MCF 10A (cell line): ENCODE data around the gene TENT4B. TPM values are rescaled to one million over a fixed set of nuclear protein-coding genes. Genes with fewer than 3 reads are reported as not detected.

Source experiments
- BruUV-seq: library from RNA; stranded (reverse); fragments of 400-500 nt; replicated peaks from 2 replicates; lab custom pipeline; 2021; lab: Mats Ljungman, UMichigan
- CTCF ChIA-PET: fragments of 300-600 bp; sonication (Branson Sonifier 250); formaldehyde crosslinking; extraction: SDS; loops from one replicate; lab custom pipeline; 2021; ENCODE audit warnings: antibody characterized with exemption, inconsistent platforms; lab: Yijun Ruan, JAX
- POLR2A ChIA-PET: fragments of 300-600, 350-650 bp; sonication (Branson Sonifier 250); formaldehyde crosslinking; extraction: SDS; loops from one replicate; lab custom pipeline; 2020; ENCODE audit warnings: antibody characterized with exemption, inconsistent platforms; lab: Yijun Ruan, JAX
- DNase-seq: peaks from one replicate; pipeline ENCODE4 v3.0.0-alpha.2; 2018; ENCODE audit not compliant: unreplicated experiment
- H3K27ac Mint-ChIP-seq: one replicate; pipeline ENCODE4 v1.8.0; 2022; ENCODE audit warnings: mild to moderate bottlenecking, low read depth, mixed read lengths; ENCODE audit not compliant: unreplicated experiment
- H3K27me3 Mint-ChIP-seq: one replicate; pipeline ENCODE4 v1.8.0; 2022; ENCODE audit warnings: mixed read lengths; ENCODE audit not compliant: insufficient read depth, unreplicated experiment
- H3K36me3 Mint-ChIP-seq: one replicate; pipeline ENCODE4 v1.8.0; 2022; ENCODE audit warnings: mild to moderate bottlenecking, moderate library complexity, mixed read lengths; ENCODE audit not compliant: insufficient read depth, unreplicated experiment
- H3K4me1 Mint-ChIP-seq: one replicate; pipeline ENCODE4 v1.8.0; 2022; ENCODE audit warnings: mixed read lengths; ENCODE audit not compliant: insufficient read depth, unreplicated experiment
- H3K4me3 Mint-ChIP-seq: one replicate; pipeline ENCODE4 v1.8.0; 2022; ENCODE audit warnings: mild to moderate bottlenecking, moderate library complexity, mixed read lengths; ENCODE audit not compliant: unreplicated experiment
- H3K9me3 Mint-ChIP-seq: one replicate; pipeline ENCODE4 v1.8.0; 2022; ENCODE audit warnings: mixed read lengths; ENCODE audit not compliant: unreplicated experiment
- intact Hi-C: fragments of 100-400 bp; cut with micrococcal nuclease; formaldehyde crosslinking; loops from 2 replicates; pipeline ENCODE4 v1.14.1; 2022
- total RNA-seq: library from RNA; stranded (reverse); gene quantifications from 2 replicates; pipeline ENCODE4 v1.2.3, GENCODE V29; 2022
- TF ChIP-seq, protein P1 (sequence below): fragments of 200-600 bp; IDR thresholded peaks from one replicate; pipeline ENCODE4 v1.8.0; 2022; ENCODE audit warnings: antibody characterized with exemption, mild to moderate bottlenecking; ENCODE audit not compliant: unreplicated experiment

Gene TENT4B
- total RNA-seq, 1 experiment from 2014 or later = 12.1 TPM

DNA sequence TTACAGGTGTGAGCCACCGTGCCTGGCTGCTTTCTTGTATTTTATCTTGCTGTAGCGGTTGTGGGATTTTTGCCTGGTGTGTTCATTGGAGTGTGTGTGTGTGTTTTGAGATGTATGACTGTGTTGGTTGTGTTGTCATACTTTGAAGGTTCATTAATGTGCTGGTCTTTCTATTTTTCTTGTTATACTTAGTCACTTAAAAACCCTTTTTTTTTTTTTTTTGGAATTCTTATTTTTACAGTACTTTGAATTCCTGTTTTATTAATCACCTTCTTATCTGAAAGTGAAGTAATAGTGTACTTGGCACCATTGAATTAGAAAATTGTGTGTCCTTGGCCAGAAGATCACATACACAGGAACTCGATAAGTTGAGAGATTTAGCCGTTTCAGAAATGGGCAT, 30.2 kb downstream of the TENT4B start:
- no peak for DNase-seq
- CTCF ChIA-PET = interaction anchor here (0.6 kb wide), 1 partner anchor 325 kb away, joined by 3 read pairs; no protein-coding TSS in a partner anchor
- H3K27me3 Mint-ChIP-seq = no peaks in the 10 kb centered on the region

GRCh38 chr16:50185005-50185505, 31.9 kb downstream of the TENT4B start:
- no peak overlapping the region for H3K27ac Mint-ChIP-seq
- intact Hi-C loops = no loop called here
- peaks cover 27% of the 10 kb centered on the region for H3K4me1 Mint-ChIP-seq
- H3K4me3 Mint-ChIP-seq = no peak overlapping the region
- no peaks in the 10 kb centered on the region for H3K36me3 Mint-ChIP-seq
- no TSS peak for BruUV-seq
- H3K9me3 Mint-ChIP-seq = no peaks in the 10 kb centered on the region
- DNase-seq = no peak
- CTCF ChIA-PET = no interaction called here
- TF ChIP-seq, protein P1, sequence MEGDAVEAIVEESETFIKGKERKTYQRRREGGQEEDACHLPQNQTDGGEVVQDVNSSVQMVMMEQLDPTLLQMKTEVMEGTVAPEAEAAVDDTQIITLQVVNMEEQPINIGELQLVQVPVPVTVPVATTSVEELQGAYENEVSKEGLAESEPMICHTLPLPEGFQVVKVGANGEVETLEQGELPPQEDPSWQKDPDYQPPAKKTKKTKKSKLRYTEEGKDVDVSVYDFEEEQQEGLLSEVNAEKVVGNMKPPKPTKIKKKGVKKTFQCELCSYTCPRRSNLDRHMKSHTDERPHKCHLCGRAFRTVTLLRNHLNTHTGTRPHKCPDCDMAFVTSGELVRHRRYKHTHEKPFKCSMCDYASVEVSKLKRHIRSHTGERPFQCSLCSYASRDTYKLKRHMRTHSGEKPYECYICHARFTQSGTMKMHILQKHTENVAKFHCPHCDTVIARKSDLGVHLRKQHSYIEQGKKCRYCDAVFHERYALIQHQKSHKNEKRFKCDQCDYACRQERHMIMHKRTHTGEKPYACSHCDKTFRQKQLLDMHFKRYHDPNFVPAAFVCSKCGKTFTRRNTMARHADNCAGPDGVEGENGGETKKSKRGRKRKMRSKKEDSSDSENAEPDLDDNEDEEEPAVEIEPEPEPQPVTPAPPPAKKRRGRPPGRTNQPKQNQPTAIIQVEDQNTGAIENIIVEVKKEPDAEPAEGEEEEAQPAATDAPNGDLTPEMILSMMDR = no peak
- POLR2A ChIA-PET = interaction anchor here (1.1 kb wide), 1 partner anchor 17 kb away, joined by 7 read pairs; no protein-coding TSS in a partner anchor
- H3K27me3 Mint-ChIP-seq = no peaks in the 10 kb centered on the region

More for the DNA sequence above, 30.2 kb downstream of the TENT4B start:
- Mint-ChIP-seq H3K27ac (no peak overlapping the region), H3K4me3 (no peak overlapping the region), H3K9me3 (no peaks in the 10 kb centered on the region), H3K36me3 (no peaks in the 10 kb centered on the region), H3K4me1 (peaks cover 33% of the 10 kb centered on the region)
- POLR2A ChIA-PET = no interaction called here
- intact Hi-C loops = no loop called here
- TF ChIP-seq, protein P1 = no peak
- BruUV-seq = no TSS peak

DNA sequence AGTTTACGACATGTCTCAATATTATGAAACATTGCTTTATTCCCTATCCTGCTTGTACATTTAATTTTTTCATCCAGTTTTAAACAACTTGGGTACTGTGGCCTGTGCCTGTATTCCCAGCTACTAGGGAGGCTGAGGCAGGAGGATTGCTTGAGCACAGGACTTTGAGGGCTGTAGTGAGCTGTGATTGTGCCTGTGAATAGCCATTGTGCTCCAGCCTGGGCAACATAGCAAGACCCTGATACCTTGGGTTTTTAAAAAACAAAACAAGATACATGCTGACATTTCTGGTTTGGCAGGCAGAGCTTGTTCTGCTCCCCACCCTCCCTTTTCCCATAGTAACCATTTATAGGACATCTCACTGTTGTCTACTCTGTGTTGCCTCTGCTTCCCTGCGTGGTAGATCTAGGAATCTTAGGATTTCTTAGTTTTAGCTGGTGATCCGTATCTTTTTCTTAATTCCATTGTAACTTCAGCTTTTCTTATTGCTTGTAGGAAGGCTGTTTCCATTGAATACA, 35.6 kb downstream of the TENT4B start:
- peaks cover 35% of the 10 kb centered on the region for H3K4me1 Mint-ChIP-seq
- TF ChIP-seq, protein P1 = no peak
- H3K36me3 Mint-ChIP-seq = no peaks in the 10 kb centered on the region
- ChIA-PET CTCF (interaction anchor here (0.6 kb wide), 1 partner anchor 18 kb away, joined by 3 read pairs; no protein-coding TSS in a partner anchor), POLR2A (no interaction called here)
- intact Hi-C loops = no loop called here
- no peak overlapping the region for H3K4me3 Mint-ChIP-seq
- no TSS peak for BruUV-seq
- no peak for DNase-seq
- no peak overlapping the region for H3K27ac Mint-ChIP-seq
- no peaks in the 10 kb centered on the region for H3K27me3 Mint-ChIP-seq
- H3K9me3 Mint-ChIP-seq = no peaks in the 10 kb centered on the region

GRCh38 chr16:50190292-50190691, 37.2 kb downstream of the TENT4B start:
- no TSS peak for BruUV-seq
- Mint-ChIP-seq H3K4me3 (no peak overlapping the region), H3K36me3 (no peaks in the 10 kb centered on the region), H3K27ac (no peak overlapping the region), H3K9me3 (no peaks in the 10 kb centered on the region), H3K4me1 (peaks cover 31% of the 10 kb centered on the region), H3K27me3 (no peaks in the 10 kb centered on the region)
- TF ChIP-seq, protein P1 = no peak
- POLR2A ChIA-PET = no interaction called here
- no peak for DNase-seq
- intact Hi-C loops = no loop called here
- CTCF ChIA-PET = interaction anchor here (0.6 to 1.6 kb wide), 3 partner anchors 18 to 123 kb away, joined by 3 to 5 read pairs (median 4); no protein-coding TSS in a partner anchor
